ENCODE measurements around the gene KPNA6. TPM values are rescaled to one million over a fixed set of nuclear protein-coding genes. Genes with fewer than 3 reads are reported as not detected.

KPNA6 gene
- total RNA-seq, 1 experiment from 2014 or later, result 104 TPM

GRCh38 chr1:32115496-32115895 lies 7.6 kb downstream of the KPNA6 start:
- DNase-seq (ENCODE audit: low spot score) (no peak), ATAC-seq (no peak)
- H3K27ac Mint-ChIP-seq, result no peak overlapping the region
- peaks cover 10% of the 10 kb centered on the region for H3K4me1 Mint-ChIP-seq
- no peaks in the 10 kb centered on the region for H3K27me3 Mint-ChIP-seq (ENCODE audit: low read depth)
- H3K36me3 Mint-ChIP-seq, result no peaks in the 10 kb centered on the region
- no peak overlapping the region for H3K4me3 Mint-ChIP-seq
- H3K9me3 Mint-ChIP-seq, result no peaks in the 10 kb centered on the region
- no peak for TF ChIP-seq PRDM15 (CRISPR knock-in tag; IDR thresholded peaks at IDR 0.05)
- TF ChIP-seq CTCF (IDR thresholded peaks at IDR 0.05), result no peak
- TF ChIP-seq FOXP1 (CRISPR knock-in tag; IDR thresholded peaks at IDR 0.05; ENCODE audit: borderline replicate concordance), result no peak
- no peak for TF ChIP-seq GTF2I (CRISPR knock-in tag; conservative IDR thresholded peaks at IDR 0.05)
- no peak for TF ChIP-seq ATF1 (CRISPR knock-in tag; IDR thresholded peaks at IDR 0.05)
- TF ChIP-seq ZNF423 (CRISPR knock-in tag; IDR thresholded peaks at IDR 0.05), result no peak
- TF ChIP-seq ZNF219 (CRISPR knock-in tag; IDR thresholded peaks at IDR 0.05; ENCODE audit: borderline replicate concordance), result no peak
- no peak for TF ChIP-seq AFF4 (CRISPR knock-in tag; IDR thresholded peaks at IDR 0.05; ENCODE audit: borderline replicate concordance)
- TF ChIP-seq MYBL2 (CRISPR knock-in tag; IDR thresholded peaks at IDR 0.05), result no peak
- TF ChIP-seq RELA (CRISPR knock-in tag; IDR thresholded peaks at IDR 0.05; ENCODE audit: borderline replicate concordance), result no peak
- no peak for TF ChIP-seq CDX4 (CRISPR knock-in tag; IDR thresholded peaks at IDR 0.05; ENCODE audit: borderline replicate concordance)
- TF ChIP-seq IRF1 (CRISPR knock-in tag; IDR thresholded peaks at IDR 0.05), result no peak
- TF ChIP-seq SOX15 (CRISPR knock-in tag; IDR thresholded peaks at IDR 0.05), result no peak
- no peak for TF ChIP-seq NR1H2 (CRISPR knock-in tag; IDR thresholded peaks at IDR 0.05)
- no peak for TF ChIP-seq CREB1 (CRISPR knock-in tag; IDR thresholded peaks at IDR 0.05)
- no peak for TF ChIP-seq E2F4 (CRISPR knock-in tag; IDR thresholded peaks at IDR 0.05; ENCODE audit: borderline replicate concordance, low read depth)
- no peak for TF ChIP-seq ZNF317 (CRISPR knock-in tag; IDR thresholded peaks at IDR 0.05; ENCODE audit: borderline replicate concordance, low read depth)
- POLR2A ChIA-PET, result interaction anchor here (0.6 kb wide), 1 partner anchor 37 kb away, joined by 4 read pairs; no protein-coding TSS in a partner anchor
- CTCF ChIA-PET, result interaction anchor here (1.0 kb wide), 1 partner anchor 13 kb away, joined by 3 read pairs; no protein-coding TSS in a partner anchor

All from WTC11 (cell line).